ENCODE data around the gene MTHFD1L.

DNA sequence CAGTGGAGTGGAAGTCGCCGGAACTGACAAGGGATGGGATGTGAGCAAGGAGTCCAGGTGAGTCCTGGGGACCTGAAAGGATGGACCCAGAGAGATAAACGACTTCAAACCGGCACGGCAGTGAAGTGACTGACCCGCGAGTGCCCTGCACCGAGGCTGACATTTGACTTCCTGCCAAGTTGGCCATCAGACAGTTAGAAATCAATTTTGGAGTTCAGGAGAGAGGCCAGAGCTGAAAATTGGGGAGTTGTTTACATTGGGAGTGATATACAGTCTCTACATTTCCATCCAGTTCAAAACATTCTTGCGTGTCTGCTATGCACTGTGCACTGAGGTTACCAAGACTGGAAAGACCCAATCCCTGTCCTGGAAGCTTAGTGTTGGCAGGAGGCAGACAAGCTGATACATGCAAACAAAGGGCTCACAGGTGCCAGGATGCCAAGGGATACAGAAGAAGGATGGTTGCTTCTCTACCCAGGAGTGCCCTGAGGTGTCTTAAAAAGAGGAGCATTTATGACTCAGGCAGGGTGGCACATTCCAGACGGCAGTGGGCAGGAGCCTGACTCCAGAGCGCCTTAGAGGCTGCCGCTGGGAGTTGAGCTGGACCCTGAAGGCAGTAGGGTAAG is 186.6 kb downstream of the MTHFD1L start:
- TF ChIP-seq FOXP2 (optimal IDR thresholded peaks at IDR 0.05; ENCODE audit: borderline replicate concordance, extremely low read depth, extremely low read length, insufficient read depth) (no peak), SIN3A (IDR thresholded peaks at IDR 0.05; ENCODE audit: borderline replicate concordance, insufficient read depth, low read length) (no peak), TAF1 (IDR thresholded peaks at IDR 0.05; ENCODE audit: borderline replicate concordance, insufficient read depth, low read length) (no peak)
- TF ChIP-seq, protein P1, sequence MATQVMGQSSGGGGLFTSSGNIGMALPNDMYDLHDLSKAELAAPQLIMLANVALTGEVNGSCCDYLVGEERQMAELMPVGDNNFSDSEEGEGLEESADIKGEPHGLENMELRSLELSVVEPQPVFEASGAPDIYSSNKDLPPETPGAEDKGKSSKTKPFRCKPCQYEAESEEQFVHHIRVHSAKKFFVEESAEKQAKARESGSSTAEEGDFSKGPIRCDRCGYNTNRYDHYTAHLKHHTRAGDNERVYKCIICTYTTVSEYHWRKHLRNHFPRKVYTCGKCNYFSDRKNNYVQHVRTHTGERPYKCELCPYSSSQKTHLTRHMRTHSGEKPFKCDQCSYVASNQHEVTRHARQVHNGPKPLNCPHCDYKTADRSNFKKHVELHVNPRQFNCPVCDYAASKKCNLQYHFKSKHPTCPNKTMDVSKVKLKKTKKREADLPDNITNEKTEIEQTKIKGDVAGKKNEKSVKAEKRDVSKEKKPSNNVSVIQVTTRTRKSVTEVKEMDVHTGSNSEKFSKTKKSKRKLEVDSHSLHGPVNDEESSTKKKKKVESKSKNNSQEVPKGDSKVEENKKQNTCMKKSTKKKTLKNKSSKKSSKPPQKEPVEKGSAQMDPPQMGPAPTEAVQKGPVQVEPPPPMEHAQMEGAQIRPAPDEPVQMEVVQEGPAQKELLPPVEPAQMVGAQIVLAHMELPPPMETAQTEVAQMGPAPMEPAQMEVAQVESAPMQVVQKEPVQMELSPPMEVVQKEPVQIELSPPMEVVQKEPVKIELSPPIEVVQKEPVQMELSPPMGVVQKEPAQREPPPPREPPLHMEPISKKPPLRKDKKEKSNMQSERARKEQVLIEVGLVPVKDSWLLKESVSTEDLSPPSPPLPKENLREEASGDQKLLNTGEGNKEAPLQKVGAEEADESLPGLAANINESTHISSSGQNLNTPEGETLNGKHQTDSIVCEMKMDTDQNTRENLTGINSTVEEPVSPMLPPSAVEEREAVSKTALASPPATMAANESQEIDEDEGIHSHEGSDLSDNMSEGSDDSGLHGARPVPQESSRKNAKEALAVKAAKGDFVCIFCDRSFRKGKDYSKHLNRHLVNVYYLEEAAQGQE (IDR thresholded peaks at IDR 0.05; ENCODE audit: insufficient read depth in 1 of 2, low read depth in 2 of 2, low read length in 2 of 2), result no peak
